Umbilical cord (tissue), 2 donors: Measurements from ENCODE around the gene POU2F3. TPM values are rescaled to one million over a fixed set of nuclear protein-coding genes. Genes with fewer than 3 reads are reported as not detected.
A peak's percentile ranks its signal among the peaks of the same experiment; 100 is the strongest.

Experiments
- DNase-seq: peaks from one replicate; pipeline ENCODE4 v3.0.0-alpha.2; 2015; ENCODE audit warnings: low spot score
- total RNA-seq: library from RNA; depleted of rRNA; stranded (reverse); fragments of >200 nt; gene quantifications from one replicate; pipeline ENCODE4 v1.2.3, GENCODE V29; 2014; ENCODE audit warnings: low replicate concordance; ENCODE audit not compliant: insufficient read depth

The POU2F3 gene
- total RNA-seq, 1 donor from 2014 or later: 3.1 TPM

- no peak for DNase-seq
Observed at GRCh38 chr11:120226242-120226641, 13.7 kb upstream of the POU2F3 start.

GRCh38 chr11:120226714-120227113, 13.2 kb upstream of the POU2F3 start:
- DNase-seq: no peak

GRCh38 chr11:120227228-120227852, 12.6 kb upstream of the POU2F3 start:
- no peak for DNase-seq

- no peak for DNase-seq
Observed at GRCh38 chr11:120228794-120229384, 11.1 kb upstream of the POU2F3 start.

GRCh38 chr11:120229451-120230424, 10.2 kb upstream of the POU2F3 start:
- no peak for DNase-seq

DNA sequence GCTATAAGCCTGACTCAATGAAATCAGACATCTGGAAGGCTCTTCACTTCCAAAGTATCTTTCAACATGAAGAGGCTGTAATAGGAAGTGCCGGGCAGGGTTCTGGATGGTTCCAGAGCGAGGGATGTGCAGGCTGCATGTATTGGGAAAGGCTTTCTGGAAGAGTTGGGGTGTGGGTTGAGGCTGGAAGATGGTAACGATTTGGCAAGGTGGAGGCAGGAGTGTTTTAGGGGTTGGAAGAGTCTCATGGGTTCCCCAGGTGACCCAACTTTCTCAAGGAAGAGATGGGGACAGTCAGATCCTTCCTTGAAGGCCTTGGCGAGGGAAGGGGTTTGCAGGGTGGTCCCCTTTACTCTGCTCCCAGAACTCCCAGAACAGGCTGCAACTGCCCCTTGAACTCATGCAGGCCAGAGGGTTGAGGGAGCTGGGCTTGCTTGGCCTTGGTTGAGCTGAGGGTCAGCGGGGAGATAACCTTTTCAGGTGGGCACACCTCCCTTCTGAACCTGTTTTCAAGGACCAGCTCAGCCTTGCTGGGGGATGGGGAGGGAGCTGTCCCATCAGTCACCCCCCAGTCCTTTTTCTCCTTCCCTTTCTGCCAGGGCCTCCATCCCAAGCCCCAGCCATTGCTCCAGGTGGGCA, 9.4 kb upstream of the POU2F3 start:
- DNase-seq: no peak

- no peak for DNase-seq
Observed at GRCh38 chr11:120231963-120232362, 8.0 kb upstream of the POU2F3 start.

- DNase-seq: no peak
Observed at GRCh38 chr11:120233207-120233803, 6.6 kb upstream of the POU2F3 start.

DNA sequence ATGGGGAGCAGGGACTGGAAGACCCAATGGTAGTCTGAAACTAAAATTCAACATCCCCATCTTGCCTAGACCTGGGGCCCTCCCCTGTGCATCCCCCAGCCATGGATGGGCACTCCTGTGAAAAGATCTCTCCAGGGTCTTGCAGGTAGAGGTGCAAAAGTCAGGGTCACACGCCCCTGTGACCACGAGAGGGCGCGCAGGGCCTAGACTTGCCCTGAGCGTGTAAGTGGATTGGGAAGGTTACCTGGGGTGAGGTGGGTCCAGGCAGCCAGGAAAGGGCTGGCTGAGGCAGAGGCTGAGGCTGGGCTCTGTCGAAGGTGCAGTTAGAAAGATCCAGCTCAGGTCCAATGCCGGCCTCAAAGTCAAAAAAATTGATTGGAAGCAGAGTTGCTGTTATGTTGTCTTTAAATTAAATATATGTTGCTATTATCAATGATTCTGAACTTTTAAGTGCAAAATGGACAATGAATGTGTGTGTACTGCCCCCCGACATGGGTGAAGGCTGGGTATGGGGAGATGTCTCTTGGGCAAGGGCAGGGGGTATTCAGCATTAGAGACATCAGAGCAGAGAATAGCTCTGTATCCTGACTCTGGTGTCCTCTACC, 4.8 kb upstream of the POU2F3 start:
- DNase-seq: peak; percentile 59

DNA sequence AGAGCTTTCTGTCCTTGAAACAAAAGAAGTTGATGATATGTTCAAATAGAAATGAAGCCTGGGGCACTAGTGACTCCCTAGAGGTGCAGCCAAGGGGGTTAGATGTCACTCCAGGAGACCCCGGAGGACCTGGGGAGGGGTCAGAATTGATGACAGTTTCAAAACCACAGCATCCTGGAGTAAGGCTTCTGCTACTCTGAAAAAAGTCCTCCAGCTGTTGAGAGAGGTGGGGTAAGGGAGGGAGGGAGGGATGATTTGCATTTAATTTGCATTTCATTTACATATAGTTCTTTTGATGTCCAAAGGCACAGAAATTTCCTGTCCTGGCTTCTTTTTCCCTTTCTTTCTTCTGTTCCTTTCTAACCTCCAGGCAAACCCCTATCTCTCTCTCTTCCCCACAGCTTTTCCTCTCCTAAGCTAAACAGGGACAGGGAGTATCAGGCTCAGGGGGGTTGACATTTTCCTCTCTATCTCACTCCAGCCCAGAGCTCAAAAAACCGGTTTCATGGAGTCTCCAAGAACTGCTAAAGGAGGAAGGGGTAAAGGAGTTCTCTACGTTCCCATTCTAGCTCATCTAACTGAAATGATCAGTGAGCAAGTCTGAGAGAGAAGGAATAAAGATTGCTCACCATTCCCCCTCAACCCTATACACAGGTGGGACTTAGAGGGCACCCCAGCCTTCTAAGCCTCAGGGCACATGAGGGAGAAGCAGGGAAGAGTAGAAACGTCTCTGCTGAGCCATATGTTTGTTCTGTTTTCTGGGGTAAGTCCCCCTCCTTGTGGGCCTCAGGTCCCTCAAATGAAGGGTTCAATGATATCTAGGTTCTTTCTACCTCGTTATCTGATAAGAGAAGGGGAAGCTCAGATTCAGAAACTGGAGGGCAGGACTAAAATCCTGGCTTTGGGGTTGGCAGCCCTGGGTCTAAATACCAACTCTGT, 3.5 kb upstream of the POU2F3 start:
- DNase-seq: no peak

GRCh38 chr11:120238968-120239620, 846 bp upstream of the POU2F3 start:
- DNase-seq: no peak

DNA sequence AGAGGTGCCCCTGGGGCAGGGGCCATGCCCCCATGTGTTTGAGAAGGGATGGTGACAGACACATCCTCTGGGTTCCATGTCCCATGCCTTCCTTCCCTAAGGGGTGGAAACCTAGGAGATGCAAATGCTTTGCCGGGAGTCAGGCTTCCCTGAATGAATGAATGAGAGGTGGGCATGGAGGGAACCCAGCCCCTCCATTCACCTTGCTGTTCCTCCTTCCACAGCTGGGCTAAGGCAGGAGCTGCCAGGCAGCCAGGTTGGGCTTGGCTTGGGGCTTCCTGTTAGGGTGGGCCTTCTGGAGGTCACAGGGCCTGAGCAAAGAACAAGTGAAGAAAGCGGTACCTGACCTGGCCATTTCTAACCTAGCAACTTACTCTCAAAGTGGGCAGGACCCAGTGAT, 926 bp downstream of the POU2F3 start:
- DNase-seq: no peak

DNA sequence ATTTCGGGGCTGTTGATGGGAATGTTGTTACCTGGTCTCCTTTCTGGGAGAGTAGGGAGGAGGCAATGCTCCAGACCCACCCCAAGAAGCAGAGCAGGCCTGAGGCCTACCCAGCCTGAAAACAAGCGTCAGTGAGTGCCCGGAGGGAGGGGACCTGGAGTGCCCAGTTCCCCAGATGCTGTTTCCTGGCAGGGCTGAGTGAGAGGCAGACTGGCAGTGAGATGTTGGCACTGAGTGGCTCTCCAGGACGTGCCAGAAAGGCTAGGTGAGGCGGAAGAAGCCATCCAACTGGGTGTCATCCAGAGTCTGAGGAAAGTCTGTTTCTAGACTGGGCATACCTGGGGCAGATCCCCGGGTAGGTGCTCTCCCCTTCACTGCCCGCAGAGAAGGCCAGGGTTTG, 1.3 kb downstream of the POU2F3 start:
- no peak for DNase-seq

DNA sequence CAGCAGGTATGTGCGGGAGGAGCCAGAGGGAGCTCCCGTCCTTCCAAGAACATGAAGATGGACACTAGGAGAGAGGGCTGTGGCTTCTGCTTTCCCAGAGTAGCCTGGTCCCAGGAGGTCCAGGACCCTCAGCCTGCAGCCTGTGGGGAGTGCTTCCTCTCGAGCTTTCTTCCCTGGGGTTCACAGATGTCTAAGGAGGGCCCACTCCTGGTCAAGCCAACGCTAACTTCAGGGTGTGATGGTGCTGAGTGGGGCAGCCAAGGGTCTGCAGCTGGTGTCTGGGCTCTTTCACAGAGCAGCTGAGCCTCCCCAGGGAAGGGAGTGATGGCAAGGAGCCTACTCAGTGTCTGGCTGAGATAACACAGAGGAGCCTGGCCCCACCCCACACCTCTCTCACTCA, 3.3 kb downstream of the POU2F3 start:
- DNase-seq: no peak

DNA sequence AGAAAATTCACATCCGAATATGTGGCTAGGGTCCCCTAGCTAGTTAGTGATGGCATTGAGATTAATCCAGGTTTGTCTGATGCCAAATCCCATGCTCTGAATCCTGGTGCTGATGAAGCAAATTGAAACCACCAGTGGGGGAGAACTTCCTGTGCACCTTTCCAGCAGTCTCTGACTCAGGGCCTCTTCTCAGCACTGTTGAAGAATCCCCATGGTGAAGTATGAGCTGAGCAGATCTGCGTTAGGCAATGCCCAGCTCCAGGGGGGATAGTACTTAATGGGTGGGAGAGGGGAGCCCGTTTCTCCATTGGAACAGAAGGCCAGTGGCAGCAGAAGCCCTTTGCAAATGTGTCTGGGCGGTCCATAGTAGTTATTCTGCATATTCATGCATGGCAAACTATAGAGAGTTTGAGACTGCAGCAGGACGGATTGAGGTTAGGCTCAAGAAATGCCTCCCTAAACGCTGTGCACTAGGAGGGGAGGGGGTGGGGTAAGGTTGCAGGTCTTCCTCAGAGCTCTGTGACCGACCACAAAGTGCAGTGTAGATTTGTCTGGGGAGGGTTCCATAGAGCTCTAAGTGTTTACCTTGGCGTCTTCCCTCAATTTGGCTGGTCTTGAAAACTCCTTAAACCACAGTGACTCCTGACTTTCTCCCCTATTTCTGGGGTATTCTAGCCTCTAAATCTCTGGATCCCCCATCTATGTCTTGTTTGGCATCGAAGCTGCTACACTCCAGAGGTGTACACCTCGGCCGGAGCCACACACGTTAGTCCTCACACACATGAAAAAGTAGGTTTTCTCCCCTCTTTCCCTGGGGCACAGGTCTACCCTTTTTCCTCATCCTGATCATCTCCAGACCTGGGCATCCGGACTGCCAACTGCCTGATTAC, 4.8 kb downstream of the POU2F3 start:
- no peak for DNase-seq

DNA sequence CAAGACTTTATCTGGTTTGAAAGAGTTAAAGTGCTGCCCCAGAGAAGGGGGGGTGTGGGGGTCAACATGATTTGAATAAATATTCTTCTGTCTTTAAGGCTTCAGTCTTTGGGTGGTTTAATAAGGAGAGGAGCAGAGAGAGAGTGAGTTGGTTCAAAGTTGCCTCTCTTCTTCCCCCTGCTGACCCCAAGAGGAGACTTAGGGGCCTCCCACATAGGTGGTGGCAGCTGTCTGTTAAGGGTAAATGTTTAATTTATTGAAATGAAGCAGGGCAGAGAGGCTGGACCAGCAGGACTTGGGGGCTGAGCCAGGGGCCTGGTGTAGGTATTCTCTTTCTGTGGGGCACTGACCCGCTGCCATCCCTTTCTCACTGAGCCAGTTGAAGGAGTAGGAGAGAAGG, 5.5 kb downstream of the POU2F3 start:
- no peak for DNase-seq

- no peak for DNase-seq
Observed at GRCh38 chr11:120248551-120249278, 8.8 kb downstream of the POU2F3 start.
